Fibroblast of lung (primary cell): ENCODE data around the gene RRH. TPM values are rescaled to one million over a fixed set of nuclear protein-coding genes. Genes with fewer than 3 reads are reported as not detected.
A peak's percentile ranks its signal among the peaks of the same experiment; 100 is the strongest.

Experiments
- DNase-seq, 2 donors: peaks; one replicate each; pipeline versions ENCODE4 v3.0.0 to v3.0.0-alpha.2; 2010; ENCODE audit warnings: low read depth in 2 of 2
- H2AFZ ChIP-seq: 2 replicates; pipeline ENCODE4 v1.5.1; 2012; ENCODE audit warnings: low read length, control low read depth, inconsistent platforms
- H3K27ac ChIP-seq: 2 replicates; pipeline ENCODE4 v1.5.1; 2011; ENCODE audit warnings: low read length, control low read depth; ENCODE audit not compliant: insufficient read depth
- H3K27me3 ChIP-seq: 2 replicates; pipeline ENCODE4 v1.5.1; 2011; ENCODE audit warnings: mild to moderate bottlenecking, low read length; ENCODE audit not compliant: control insufficient read depth, insufficient read depth
- H3K36me3 ChIP-seq: 2 replicates; pipeline ENCODE4 v1.5.1; 2011; ENCODE audit warnings: low read length; ENCODE audit not compliant: control insufficient read depth, insufficient read depth
- H3K4me1 ChIP-seq: 2 replicates; pipeline ENCODE4 v1.5.1; 2011; ENCODE audit warnings: low read length; ENCODE audit not compliant: control insufficient read depth, insufficient read depth; ENCODE audit errors: extremely low read depth
- H3K4me2 ChIP-seq: 2 replicates; pipeline ENCODE4 v1.5.1; 2011; ENCODE audit warnings: low read length, control low read depth; ENCODE audit not compliant: insufficient read depth; ENCODE audit errors: extremely low read depth
- H3K4me3 ChIP-seq, 4 experiments: fragments of 200-600 bp in 1 of 4; sonication (generic) in 1 of 4; replicated peaks in 1 of 4; 2 replicates each; pipeline ENCODE4 v1.5.1; 2011 to 2016; ENCODE audit warnings: low read length in 4 of 4, low read depth in 3 of 4, mild to moderate bottlenecking in 3 of 4, control low read depth in 2 of 4, inconsistent platforms in 1 of 4, mixed read lengths in 1 of 4; ENCODE audit not compliant: insufficient read depth in 1 of 4; ENCODE audit errors: control extremely low read depth in 1 of 4
- H3K79me2 ChIP-seq: 2 replicates; pipeline ENCODE4 v1.5.1; 2012; ENCODE audit warnings: mild to moderate bottlenecking, low read length, inconsistent platforms; ENCODE audit not compliant: control insufficient read depth, insufficient read depth
- H3K9ac ChIP-seq: 2 replicates; pipeline ENCODE4 v1.5.1; 2011; ENCODE audit warnings: mild to moderate bottlenecking, low read length, control low read depth; ENCODE audit not compliant: insufficient read depth
- H3K9me3 ChIP-seq: 2 replicates; pipeline ENCODE4 v1.5.1; 2012; ENCODE audit warnings: low read depth, low read length; ENCODE audit not compliant: control insufficient read depth, insufficient read depth
- H4K20me1 ChIP-seq: 2 replicates; pipeline ENCODE4 v1.5.1; 2011; ENCODE audit warnings: low read length; ENCODE audit not compliant: control insufficient read depth, insufficient read depth; ENCODE audit errors: extremely low read depth
- EZH2 ChIP-seq: IDR thresholded peaks from 2 replicates; pipeline ENCODE4 v1.5.1; 2012; ENCODE audit warnings: low read length, control low read depth, mild to moderate bottlenecking; ENCODE audit errors: missing control alignments
- polyA plus RNA-seq, 2 donors: library from polyadenylated mRNA; depleted of rRNA in 1 of 2; stranded (reverse) in 1 of 2; unstranded in 1 of 2; fragments of >200 nt; gene quantifications; 2 replicates each; pipeline ENCODE4 v1.2.1, GENCODE V29; 2011 to 2012; ENCODE audit warnings: missing spikeins in 1 of 2
- total RNA-seq: library from RNA; depleted of rRNA; stranded (reverse); fragments of >200 nt; gene quantifications from 2 replicates; pipeline ENCODE4 v1.2.1, GENCODE V29; 2014
- TF ChIP-seq, protein P1 (sequence below), 2 donors: IDR thresholded peaks in 1 of 2; conservative IDR thresholded peaks in 1 of 2; 1 replicate in 1 of 2; 2 replicates in 1 of 2; pipeline ENCODE4 v1.5.1; 2011 to 2012; ENCODE audit warnings: low read length in 2 of 2, control low read depth in 1 of 2, inconsistent platforms in 1 of 2, low read depth in 1 of 2, mild to moderate bottlenecking in 1 of 2

The RRH gene
- total and polyA plus RNA-seq, 2 donors (not counting 1 experiment from before 2014, with no cell fraction given), result under 0.01 to 0.08 TPM

- Histone ChIP-seq H3K4me3 (no peak overlapping the region), H2AFZ (no peak overlapping the region), H3K79me2 (no peaks in the 10 kb centered on the region), H3K4me1 (no peaks in the 10 kb centered on the region), H4K20me1 (no peaks in the 10 kb centered on the region), H3K9ac (no peak overlapping the region), H3K4me2 (no peak overlapping the region), H3K9me3 (no peaks in the 10 kb centered on the region), H3K36me3 (no peaks in the 10 kb centered on the region), H3K27me3 (no peaks in the 10 kb centered on the region), H3K27ac (no peak overlapping the region)
- no peak for DNase-seq
- no peak for TF ChIP-seq EZH2
- TF ChIP-seq, protein P1, sequence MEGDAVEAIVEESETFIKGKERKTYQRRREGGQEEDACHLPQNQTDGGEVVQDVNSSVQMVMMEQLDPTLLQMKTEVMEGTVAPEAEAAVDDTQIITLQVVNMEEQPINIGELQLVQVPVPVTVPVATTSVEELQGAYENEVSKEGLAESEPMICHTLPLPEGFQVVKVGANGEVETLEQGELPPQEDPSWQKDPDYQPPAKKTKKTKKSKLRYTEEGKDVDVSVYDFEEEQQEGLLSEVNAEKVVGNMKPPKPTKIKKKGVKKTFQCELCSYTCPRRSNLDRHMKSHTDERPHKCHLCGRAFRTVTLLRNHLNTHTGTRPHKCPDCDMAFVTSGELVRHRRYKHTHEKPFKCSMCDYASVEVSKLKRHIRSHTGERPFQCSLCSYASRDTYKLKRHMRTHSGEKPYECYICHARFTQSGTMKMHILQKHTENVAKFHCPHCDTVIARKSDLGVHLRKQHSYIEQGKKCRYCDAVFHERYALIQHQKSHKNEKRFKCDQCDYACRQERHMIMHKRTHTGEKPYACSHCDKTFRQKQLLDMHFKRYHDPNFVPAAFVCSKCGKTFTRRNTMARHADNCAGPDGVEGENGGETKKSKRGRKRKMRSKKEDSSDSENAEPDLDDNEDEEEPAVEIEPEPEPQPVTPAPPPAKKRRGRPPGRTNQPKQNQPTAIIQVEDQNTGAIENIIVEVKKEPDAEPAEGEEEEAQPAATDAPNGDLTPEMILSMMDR (conservative IDR thresholded peaks at IDR 0.05 in 1 of 2, IDR thresholded peaks at IDR 0.05 in 1 of 2; ENCODE audit: low read depth in 1 of 2, low read length in 2 of 2), result no peak
These were observed 18.1 kb upstream of the RRH start for GRCh38 chr4:109809655-109810054.

- H3K27ac ChIP-seq, result no peak overlapping the region
- no peak for TF ChIP-seq EZH2
- TF ChIP-seq, protein P1 (conservative IDR thresholded peaks at IDR 0.05 in 1 of 2, IDR thresholded peaks at IDR 0.05 in 1 of 2; ENCODE audit: low read depth in 1 of 2, low read length in 2 of 2), result no peak
- H3K9me3 ChIP-seq, result no peaks in the 10 kb centered on the region
- no peak overlapping the region for H3K9ac ChIP-seq
- no peaks in the 10 kb centered on the region for H3K36me3 ChIP-seq
- no peaks in the 10 kb centered on the region for H3K4me1 ChIP-seq
- H3K4me2 ChIP-seq, result no peak overlapping the region
- no peaks in the 10 kb centered on the region for H4K20me1 ChIP-seq
- no peak overlapping the region for H3K4me3 ChIP-seq
- H3K27me3 ChIP-seq, result no peaks in the 10 kb centered on the region
- H3K79me2 ChIP-seq, result peaks cover 2% of the 10 kb centered on the region
- DNase-seq, result no peak
- no peak overlapping the region for H2AFZ ChIP-seq
These were observed 17.0 kb upstream of the RRH start for GRCh38 chr4:109810552-109811387.

DNA sequence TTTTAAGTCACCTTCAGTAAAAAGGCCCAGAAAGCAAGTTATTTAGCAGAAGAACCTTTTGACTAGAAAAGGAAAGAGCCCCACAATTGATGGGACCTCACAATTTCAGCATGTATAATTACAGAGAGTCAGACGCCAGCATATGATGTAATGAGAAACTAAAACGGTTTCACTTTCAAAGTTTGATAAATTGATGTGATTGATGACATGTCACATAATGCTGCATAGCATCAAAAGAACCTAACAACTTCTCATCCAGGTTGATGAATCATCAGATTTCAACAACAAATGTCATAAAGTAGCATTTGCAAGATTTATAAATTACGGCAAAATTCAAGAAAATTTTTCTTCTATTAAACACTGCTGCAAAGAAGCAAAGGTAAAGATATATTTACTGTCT is 16.1 kb upstream of the RRH start:
- H3K4me2 ChIP-seq, result no peak overlapping the region
- TF ChIP-seq, protein P1 (conservative IDR thresholded peaks at IDR 0.05 in 1 of 2, IDR thresholded peaks at IDR 0.05 in 1 of 2; ENCODE audit: low read depth in 1 of 2, low read length in 2 of 2), result no peak

More for the DNA sequence above, 16.1 kb upstream of the RRH start:
- H3K27ac ChIP-seq, result no peak overlapping the region
- no peaks in the 10 kb centered on the region for H3K36me3 ChIP-seq
- DNase-seq, result no peak
- peaks cover 2% of the 10 kb centered on the region for H3K4me1 ChIP-seq
- no peaks in the 10 kb centered on the region for H4K20me1 ChIP-seq
- no peaks in the 10 kb centered on the region for H3K9me3 ChIP-seq
- no peak overlapping the region for H3K4me3 ChIP-seq
- peak overlapping the region; percentile 10 for H2AFZ ChIP-seq
- peaks cover 12% of the 10 kb centered on the region for H3K79me2 ChIP-seq
- no peaks in the 10 kb centered on the region for H3K27me3 ChIP-seq
- no peak overlapping the region for H3K9ac ChIP-seq
